Spleen (tissue), 7 donors: ENCODE results near the gene CNMD.

Experiments
- CTCF ChIP-seq, 11 experiments: fragments of 200-600 bp in 7 of 11; fragments of 450-650 bp in 4 of 11; sonication (generic) in 4 of 11; IDR thresholded peaks in 8 of 11; conservative IDR thresholded peaks in 3 of 11; 1 replicate in 7 of 11; 2 replicates in 4 of 11; pipeline versions ENCODE4 v1.4.0 to v1.8.0; 2016 to 2021; ENCODE audit warnings: antibody characterized with exemption in 11 of 11, inconsistent platforms in 4 of 11, mild to moderate bottlenecking in 1 of 11
- POLR2A ChIP-seq, 3 donors: fragments of 450-650 bp; IDR thresholded peaks; one replicate each; pipeline ENCODE4 v1.5.1; 2017; ENCODE audit warnings: antibody characterized with exemption in 3 of 3, mild to moderate bottlenecking in 1 of 3
- POLR2AphosphoS5 ChIP-seq, 3 donors: sonication (generic); formaldehyde crosslinking; IDR thresholded peaks; one replicate each; pipeline ENCODE4 v1.5.1; 2017; ENCODE audit warnings: antibody characterized with exemption in 3 of 3
- donor health status: DM: no; HTN: no; CAD: no; lungs with moderate emphysema.
- donor health status: DM: no; HTN: no; CAD: no.
- donor health status: DM: no; HTN: no; CAD: no.

- no peak for TF ChIP-seq POLR2A (IDR thresholded peaks at IDR 0.05)
- no peak for TF ChIP-seq POLR2AphosphoS5 (IDR thresholded peaks at IDR 0.05)
- TF ChIP-seq CTCF (IDR thresholded peaks at IDR 0.05 in 8 of 11, conservative IDR thresholded peaks at IDR 0.05 in 3 of 11) = no peak
These were observed 47.6 kb upstream of the CNMD start for GRCh38 chr13:52787235-52787634.
